Keratinocyte (primary cell): ENCODE measurements around the gene MELK. TPM values are rescaled to one million over a fixed set of nuclear protein-coding genes. Genes with fewer than 3 reads are reported as not detected.
"Not testable (repeated sequence)": the region's sequence is repeated elsewhere in the genome, so short reads cannot be mapped to it uniquely, and the experiment has no call there.

ENCODE experiments used
- DNase-seq: peaks from one replicate; pipeline ENCODE4 v3.0.0-alpha.2; 2011; ENCODE audit warnings: low read depth, missing footprints, low spot score
- FAIRE-seq: peaks from 2 replicates; lab custom pipeline; 2011; peaks lifted over from hg19 to GRCh38; lab: Jason Lieb, UNC
- H2AFZ ChIP-seq: 2 replicates; pipeline ENCODE4 v1.6.0; 2012; ENCODE audit warnings: low read length, control low read depth, inconsistent platforms; ENCODE audit not compliant: control insufficient read depth
- H3K27ac ChIP-seq: 2 replicates; pipeline ENCODE4 v1.5.1; 2011; ENCODE audit warnings: low read length; ENCODE audit not compliant: control insufficient read depth, insufficient read depth
- H3K27me3 ChIP-seq: 3 replicates; pipeline ENCODE4 v1.6.0; 2011; ENCODE audit warnings: low read length; ENCODE audit not compliant: control insufficient read depth, insufficient read depth; ENCODE audit errors: extremely low read depth
- H3K36me3 ChIP-seq, 2 experiments: 2 replicates in 1 of 2; 3 replicates in 1 of 2; pipeline ENCODE4 v1.5.1; 2011; ENCODE audit warnings: low read length in 2 of 2, mild to moderate bottlenecking in 1 of 2; ENCODE audit not compliant: control insufficient read depth in 2 of 2, insufficient read depth in 2 of 2; ENCODE audit errors: extremely low read depth in 1 of 2
- H3K4me1 ChIP-seq: 3 replicates; pipeline ENCODE4 v1.5.1; 2011; ENCODE audit warnings: low read length; ENCODE audit not compliant: control insufficient read depth, insufficient read depth; ENCODE audit errors: extremely low read depth
- H3K4me2 ChIP-seq: 3 replicates; pipeline ENCODE4 v1.6.0; 2011; ENCODE audit warnings: low read depth, low read length; ENCODE audit not compliant: control insufficient read depth, insufficient read depth; ENCODE audit errors: extremely low read depth
- H3K4me3 ChIP-seq, 3 experiments: fragments of 200-600 bp in 1 of 3; sonication (generic) in 1 of 3; 2 replicates in 2 of 3; 3 replicates in 1 of 3; pipeline ENCODE4 v1.5.1; 2011 to 2016; ENCODE audit warnings: low read length in 3 of 3, mild to moderate bottlenecking in 3 of 3, control low read depth in 2 of 3, inconsistent platforms in 1 of 3, low read depth in 1 of 3, mixed read lengths in 1 of 3, mixed run types in 1 of 3, moderate library complexity in 1 of 3; ENCODE audit not compliant: control insufficient read depth in 2 of 3, insufficient read depth in 2 of 3; ENCODE audit errors: extremely low read depth in 1 of 3
- H3K79me2 ChIP-seq: 2 replicates; pipeline ENCODE4 v1.6.0; 2012; ENCODE audit warnings: low read length; ENCODE audit not compliant: control insufficient read depth, insufficient read depth
- H3K9ac ChIP-seq: 3 replicates; pipeline ENCODE4 v1.6.0; 2011; ENCODE audit warnings: low read length; ENCODE audit not compliant: control insufficient read depth, insufficient read depth; ENCODE audit errors: extremely low read depth
- H3K9me1 ChIP-seq: 3 replicates; pipeline ENCODE4 v1.6.0; 2011; ENCODE audit warnings: low read length; ENCODE audit not compliant: control insufficient read depth, insufficient read depth; ENCODE audit errors: extremely low read depth
- H3K9me3 ChIP-seq: 2 replicates; pipeline ENCODE4 v1.5.1; 2012; ENCODE audit warnings: low read depth, low read length; ENCODE audit not compliant: control insufficient read depth
- H4K20me1 ChIP-seq: 3 replicates; pipeline ENCODE4 v1.6.0; 2011; ENCODE audit warnings: low read length; ENCODE audit not compliant: control insufficient read depth, insufficient read depth; ENCODE audit errors: extremely low read depth
- CTCF ChIP-seq, 3 experiments: IDR thresholded peaks in 1 of 3; conservative IDR thresholded peaks in 1 of 3; optimal IDR thresholded peaks in 1 of 3; 2 replicates in 2 of 3; 3 replicates in 1 of 3; pipeline versions ENCODE3 to v1.5.1; 2011; ENCODE audit warnings: low read length in 3 of 3, mild to moderate bottlenecking in 3 of 3, moderate library complexity in 2 of 3, control low read depth in 1 of 3, inconsistent platforms in 1 of 3; ENCODE audit not compliant: insufficient read depth in 2 of 3; ENCODE audit errors: extremely low read depth in 1 of 3
- EZH2 ChIP-seq: IDR thresholded peaks from one replicate; pipeline ENCODE4 v1.6.1; 2012; ENCODE audit warnings: inconsistent platforms, mild to moderate bottlenecking, low read length, moderate library complexity
- dilution Hi-C: fragments of 300-500 bp; cut with MboI; formaldehyde crosslinking; loops from one replicate; pipeline ENCODE4 v1.7.0; 2020; ENCODE audit warnings: low sequenced_read_pairs; ENCODE audit not compliant: extremely low pct_ligation_motif_present
- polyA plus RNA-seq, 5 experiments: library from polyadenylated mRNA; depleted of rRNA in 3 of 5; stranded (reverse) in 3 of 5; stranded (forward) in 1 of 5; unstranded in 1 of 5; fragments of >200 nt; gene quantifications; 1 replicate in 1 of 5; 2 replicates in 3 of 5; 3 replicates in 1 of 5; pipeline versions ENCODE4 v1.2.1 to v1.2.3, GENCODE V29; 2011 to 2012; ENCODE audit warnings: missing spikeins in 2 of 5, low read depth in 1 of 5, low replicate concordance in 1 of 5

MELK gene
- polyA plus RNA-seq, 1 donor (not counting 4 experiments of a cell fraction or from before 2014, with no cell fraction given): 45.3 TPM

DNA sequence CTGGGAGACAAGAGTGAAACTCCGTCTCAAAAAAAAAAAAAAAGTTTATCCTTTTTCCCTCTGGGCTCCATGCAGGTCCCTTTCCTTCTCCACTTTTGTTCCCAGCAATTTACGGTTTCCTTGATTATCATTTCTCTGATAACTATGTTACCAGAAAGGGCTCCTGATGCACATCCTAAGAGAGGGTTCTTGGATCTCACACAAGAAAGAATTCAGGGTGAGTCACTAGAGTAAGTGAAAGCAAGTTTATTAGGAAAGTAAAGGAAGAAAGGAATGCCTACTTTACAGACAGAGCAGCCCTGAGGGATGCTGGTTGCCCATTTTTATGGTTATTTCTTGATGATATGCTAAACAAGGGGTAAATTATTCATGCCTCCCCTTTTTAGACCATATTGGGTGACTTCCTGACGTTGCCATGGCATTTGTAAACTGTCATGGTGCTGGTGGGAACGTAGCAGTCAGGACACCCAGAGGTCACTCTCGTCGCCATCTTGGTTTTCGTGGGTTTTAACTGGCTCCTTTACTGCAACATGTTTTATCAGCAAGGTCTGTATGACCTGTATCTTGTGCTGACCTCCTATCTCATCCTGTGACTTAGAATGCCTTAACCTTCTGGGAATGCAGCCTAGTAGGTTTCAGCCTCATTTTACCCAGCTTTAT, 13.5 kb upstream of the MELK start:
- no peaks in the 10 kb centered on the region for H3K36me3 ChIP-seq
- no peaks in the 10 kb centered on the region for H3K9me3 ChIP-seq
- no peaks in the 10 kb centered on the region for H4K20me1 ChIP-seq
- TF ChIP-seq CTCF (optimal IDR thresholded peaks at IDR 0.05 in 1 of 3, IDR thresholded peaks at IDR 0.05 in 1 of 3, conservative IDR thresholded peaks at IDR 0.05 in 1 of 3; ENCODE audit: extremely low read depth in 1 of 3, insufficient read depth in 2 of 3, low read length in 3 of 3) (no peak), EZH2 (no peak)
- no peaks in the 10 kb centered on the region for H3K27me3 ChIP-seq
- FAIRE-seq (no peak), DNase-seq (no peak)
- no peak overlapping the region for H3K4me2 ChIP-seq
- no peak overlapping the region for H3K27ac ChIP-seq
- no peak overlapping the region for H3K4me3 ChIP-seq
- no peak overlapping the region for H2AFZ ChIP-seq
- dilution Hi-C loops: no loop called here
- no peaks in the 10 kb centered on the region for H3K9me1 ChIP-seq
- H3K4me1 ChIP-seq: peaks cover 4% of the 10 kb centered on the region
- no peak overlapping the region for H3K9ac ChIP-seq
- no peaks in the 10 kb centered on the region for H3K79me2 ChIP-seq

DNA sequence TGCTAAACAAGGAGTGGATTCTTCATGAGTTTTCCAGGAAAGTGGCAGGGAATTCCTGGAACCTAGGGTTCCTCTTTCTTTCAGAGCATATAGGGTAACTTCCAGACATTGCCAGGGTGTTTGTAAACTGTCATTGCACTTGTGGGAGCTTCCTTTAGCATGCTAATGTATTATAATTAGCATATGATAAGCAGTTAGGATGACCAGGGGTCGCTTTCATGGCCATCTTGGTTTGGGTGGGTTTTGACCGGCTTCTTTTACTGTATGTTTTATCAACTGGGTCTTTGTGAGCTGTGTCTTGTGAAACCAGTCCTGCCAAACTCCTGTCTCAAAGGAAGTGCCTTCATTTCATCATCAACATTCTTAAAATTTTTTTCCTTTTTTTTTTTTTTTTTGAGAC, 11.9 kb upstream of the MELK start:
- DNase-seq: no peak
- dilution Hi-C loops: no loop called here
- Histone ChIP-seq H2AFZ (peak overlapping the region; percentile 8), H3K4me2 (no peak overlapping the region), H3K9ac (no peak overlapping the region), H3K79me2 (no peaks in the 10 kb centered on the region), H3K9me3 (no peaks in the 10 kb centered on the region), H4K20me1 (no peaks in the 10 kb centered on the region), H3K27ac (no peak overlapping the region), H3K27me3 (no peaks in the 10 kb centered on the region), H3K4me3 (no peak overlapping the region), H3K4me1 (peaks cover 4% of the 10 kb centered on the region), H3K9me1 (no peaks in the 10 kb centered on the region), H3K36me3 (no peaks in the 10 kb centered on the region)
- TF ChIP-seq EZH2: no peak
- TF ChIP-seq CTCF (optimal IDR thresholded peaks at IDR 0.05 in 1 of 3, IDR thresholded peaks at IDR 0.05 in 1 of 3, conservative IDR thresholded peaks at IDR 0.05 in 1 of 3; ENCODE audit: extremely low read depth in 1 of 3, insufficient read depth in 2 of 3, low read length in 3 of 3): no peak
- peak; percentile 13 for FAIRE-seq

DNA sequence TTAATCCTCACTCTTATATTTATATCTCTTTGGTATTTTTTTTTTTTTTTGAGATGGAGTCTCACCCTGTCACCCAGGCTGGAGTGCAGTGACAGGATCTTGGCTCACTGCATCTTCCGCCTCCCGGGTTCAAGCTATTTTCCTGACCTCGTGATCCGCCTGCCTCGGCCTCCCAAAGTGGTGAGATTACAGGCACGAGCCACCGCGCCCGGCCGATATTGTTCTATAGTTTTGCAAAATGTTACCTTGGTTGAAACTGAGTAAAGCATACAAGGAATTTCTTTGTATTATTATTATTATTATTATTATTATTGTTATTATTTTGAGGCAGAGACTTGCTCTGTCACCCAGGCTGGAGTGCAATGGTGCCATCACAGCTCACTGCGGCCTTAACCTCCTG, 9.9 kb upstream of the MELK start:
- H3K27me3 ChIP-seq, H3K4me3 ChIP-seq, H3K79me2 ChIP-seq, H3K9me3 ChIP-seq, H4K20me1 ChIP-seq, H3K36me3 ChIP-seq, H3K9ac ChIP-seq, FAIRE-seq, H3K27ac ChIP-seq, H3K9me1 ChIP-seq, H2AFZ ChIP-seq, dilution Hi-C loops, H3K4me2 ChIP-seq, DNase-seq: not testable (repeated sequence)
- H3K4me1 ChIP-seq: peaks cover 12% of the 10 kb centered on the region
